ENCODE measurements around the gene KRTCAP3.

Gene KRTCAP3

GRCh38 chr2:27461118-27461517 is 18.9 kb downstream of the KRTCAP3 start:
- FAIRE-seq = no peak
- TF ChIP-seq POLR2A (IDR thresholded peaks at IDR 0.05; ENCODE audit: low read depth, low read length) = no peak
- DNase-seq (ENCODE audit: insufficient read length, low spot score) = no peak

GRCh38 chr2:27464443-27464842 is 22.3 kb downstream of the KRTCAP3 start:
- DNase-seq (ENCODE audit: insufficient read length, low spot score) = no peak
- TF ChIP-seq POLR2A (IDR thresholded peaks at IDR 0.05; ENCODE audit: low read depth, low read length) = no peak
- no peak for FAIRE-seq

- DNase-seq (ENCODE audit: insufficient read length, low spot score) (no peak), FAIRE-seq (no peak)
- no peak for TF ChIP-seq POLR2A (IDR thresholded peaks at IDR 0.05; ENCODE audit: low read depth, low read length)
Measured at GRCh38 chr2:27471961-27472360, 29.8 kb downstream of the KRTCAP3 start.

- no peak for TF ChIP-seq POLR2A (IDR thresholded peaks at IDR 0.05; ENCODE audit: low read depth, low read length)
- DNase-seq (ENCODE audit: insufficient read length, low spot score) = no peak
- no peak for FAIRE-seq
Measured at GRCh38 chr2:27485496-27485895, 43.3 kb downstream of the KRTCAP3 start.

GRCh38 chr2:27489118-27489497 is 46.9 kb downstream of the KRTCAP3 start:
- FAIRE-seq (no peak), DNase-seq (ENCODE audit: insufficient read length, low spot score) (no peak)
- no peak for TF ChIP-seq POLR2A (IDR thresholded peaks at IDR 0.05; ENCODE audit: low read depth, low read length)

GRCh38 chr2:27489498-27490397 is 47.6 kb downstream of the KRTCAP3 start, which contains the start of gene IFT172:
IFT172 (minus strand) TSS chr2:27489743; CDS start chr2:27489653, 90 bp downstream.
- FAIRE-seq (peak; percentile 96), DNase-seq (ENCODE audit: insufficient read length, low spot score) (peak; percentile 95)
- peak; percentile 72 for TF ChIP-seq POLR2A (IDR thresholded peaks at IDR 0.05; ENCODE audit: low read depth, low read length)

GRCh38 chr2:27492557-27492956 is 50.4 kb downstream of the KRTCAP3 start:
- no peak for DNase-seq (ENCODE audit: insufficient read length, low spot score)
- no peak for FAIRE-seq
- TF ChIP-seq POLR2A (IDR thresholded peaks at IDR 0.05; ENCODE audit: low read depth, low read length) = no peak

- TF ChIP-seq POLR2A (IDR thresholded peaks at IDR 0.05; ENCODE audit: low read depth, low read length) = no peak
- DNase-seq (ENCODE audit: insufficient read length, low spot score) (no peak), FAIRE-seq (no peak)
Measured at GRCh38 chr2:27493948-27494283, 51.7 kb downstream of the KRTCAP3 start.
